HepG2 (cell line): ENCODE measurements around the gene PPFIA3. TPM values are rescaled to one million over a fixed set of nuclear protein-coding genes. Genes with fewer than 3 reads are reported as not detected.

Source experiments
- ATF7-NPFF ChIP-seq: sonication (generic); formaldehyde crosslinking; IDR thresholded peaks from 2 replicates; pipeline ENCODE4 v1.8.1; 2023; ENCODE audit warnings: mild to moderate bottlenecking, low read depth, missing genetic modification reagents, moderate library complexity
- CEBPB ChIP-seq: IDR thresholded peaks from 2 replicates; pipeline ENCODE4 v1.6.1; 2011; ENCODE audit warnings: low read depth, low read length, improper control_type of control experiment, borderline replicate concordance
- FOSL2 ChIP-seq: sonication (generic); formaldehyde crosslinking; IDR thresholded peaks from 2 replicates; pipeline ENCODE4 v1.4.0; 2020; ENCODE audit warnings: missing genetic modification reagents
- GABPB1 ChIP-seq: IDR thresholded peaks from 2 replicates; pipeline ENCODE4 v1.6.1; 2016; ENCODE audit warnings: mild to moderate bottlenecking, missing genetic modification reagents, moderate library complexity, missing compliant biosample characterization
- HOXA3 ChIP-seq: sonication (generic); formaldehyde crosslinking; IDR thresholded peaks from 2 replicates; pipeline ENCODE4 v1.5.0; 2020; ENCODE audit warnings: missing genetic modification reagents
- HOXA9 ChIP-seq: sonication (generic); formaldehyde crosslinking; IDR thresholded peaks from 2 replicates; pipeline ENCODE4 v1.8.1; 2022; ENCODE audit warnings: missing genetic modification reagents, mild to moderate bottlenecking, moderate library complexity, borderline replicate concordance
- KLF15 ChIP-seq: sonication (generic); formaldehyde crosslinking; IDR thresholded peaks from 2 replicates; pipeline ENCODE4 v1.8.1; 2023; ENCODE audit warnings: borderline replicate concordance, mild to moderate bottlenecking, inconsistent platforms, missing genetic modification reagents, mixed read lengths
- MAZ ChIP-seq, 2 experiments: sonication (generic) in 1 of 2; formaldehyde crosslinking in 1 of 2; IDR thresholded peaks; 2 replicates each; pipeline versions ENCODE4 v1.5.0 to v1.6.1; 2012 to 2020; ENCODE audit warnings: low read depth in 2 of 2, mild to moderate bottlenecking in 2 of 2, borderline replicate concordance in 1 of 2, improper control_type of control experiment in 1 of 2, low read length in 1 of 2, missing genetic modification reagents in 1 of 2, moderate library complexity in 1 of 2
- MYC ChIP-seq: sonication (generic); formaldehyde crosslinking; IDR thresholded peaks from 2 replicates; pipeline ENCODE4 v1.9.0; 2021; ENCODE audit warnings: missing genetic modification reagents, borderline replicate concordance
- PCBP1 ChIP-seq: fragments of 200-400 bp; formaldehyde crosslinking; IDR thresholded peaks from 2 replicates; pipeline ENCODE4 v1.6.1; 2017; ENCODE audit warnings: mild to moderate bottlenecking, low read depth, low read length, borderline replicate concordance
- SP4 ChIP-seq: sonication (generic); formaldehyde crosslinking; IDR thresholded peaks from 2 replicates; pipeline ENCODE4 v1.8.1; 2023; ENCODE audit warnings: mild to moderate bottlenecking, missing genetic modification reagents
- ZFP90 ChIP-seq: sonication (generic); formaldehyde crosslinking; IDR thresholded peaks from 2 replicates; pipeline ENCODE4 v1.8.0; 2022; ENCODE audit warnings: missing genetic modification reagents, mild to moderate bottlenecking, inconsistent platforms, borderline replicate concordance
- ZNF124 ChIP-seq: sonication (generic); formaldehyde crosslinking; IDR thresholded peaks from 2 replicates; pipeline ENCODE4 v1.4.0; 2020; ENCODE audit warnings: missing genetic modification reagents
- ZNF274 ChIP-seq: sonication (generic); formaldehyde crosslinking; IDR thresholded peaks from 2 replicates; pipeline ENCODE4 v1.5.1; 2020; ENCODE audit warnings: mild to moderate bottlenecking, missing genetic modification reagents
- ZNF33B ChIP-seq: sonication (generic); formaldehyde crosslinking; IDR thresholded peaks from 2 replicates; pipeline ENCODE4 v1.5.1; 2020; ENCODE audit warnings: mild to moderate bottlenecking, missing genetic modification reagents
- ZNF768 ChIP-seq: sonication (generic); formaldehyde crosslinking; IDR thresholded peaks from 2 replicates; pipeline ENCODE4 v1.4.0; 2020; ENCODE audit warnings: missing genetic modification reagents
- ZNF816 ChIP-seq: sonication (generic); formaldehyde crosslinking; IDR thresholded peaks from 2 replicates; pipeline ENCODE4 v1.8.0; 2022; ENCODE audit warnings: missing genetic modification reagents, mild to moderate bottlenecking, borderline replicate concordance
- polyA plus RNA-seq, 8 experiments: library from polyadenylated mRNA; depleted of rRNA in 3 of 8; stranded (reverse) in 7 of 8; unstranded in 1 of 8; fragments of >200 nt; fragmentation: Illumina TruSeq in 4 of 8; extraction: Trizol in 4 of 8; gene quantifications; 2 replicates each; pipeline versions ENCODE4 v1.2.1 to v1.2.3, GENCODE V29; 2011 to 2016; ENCODE audit warnings: low read depth in 4 of 8, missing spikeins in 1 of 8, mixed read lengths in 1 of 8; ENCODE audit not compliant: insufficient read depth in 1 of 8
- total RNA-seq, 5 experiments: library from RNA; depleted of rRNA; stranded (reverse); fragments of >200 nt; fragmentation: Illumina TruSeq; extraction: Trizol; gene quantifications; 2 replicates each; pipeline ENCODE4 v1.2.3, GENCODE V29; 2016; ENCODE audit warnings: low read depth in 1 of 5
- TF ChIP-seq, protein P1 (sequence below): sonication (generic); formaldehyde crosslinking; IDR thresholded peaks from 2 replicates; pipeline ENCODE4 v1.4.0; 2020; ENCODE audit warnings: mild to moderate bottlenecking, missing genetic modification reagents
- TF ChIP-seq, protein P2 (sequence below): IDR thresholded peaks from 2 replicates; pipeline ENCODE4 v1.6.1; 2016

Gene PPFIA3
- total and polyA plus RNA-seq, 2 of the 13 experiments (the other 11 are each of a cell fraction or from before 2014, with no cell fraction given) = 6.7 to 8.6 TPM

DNA sequence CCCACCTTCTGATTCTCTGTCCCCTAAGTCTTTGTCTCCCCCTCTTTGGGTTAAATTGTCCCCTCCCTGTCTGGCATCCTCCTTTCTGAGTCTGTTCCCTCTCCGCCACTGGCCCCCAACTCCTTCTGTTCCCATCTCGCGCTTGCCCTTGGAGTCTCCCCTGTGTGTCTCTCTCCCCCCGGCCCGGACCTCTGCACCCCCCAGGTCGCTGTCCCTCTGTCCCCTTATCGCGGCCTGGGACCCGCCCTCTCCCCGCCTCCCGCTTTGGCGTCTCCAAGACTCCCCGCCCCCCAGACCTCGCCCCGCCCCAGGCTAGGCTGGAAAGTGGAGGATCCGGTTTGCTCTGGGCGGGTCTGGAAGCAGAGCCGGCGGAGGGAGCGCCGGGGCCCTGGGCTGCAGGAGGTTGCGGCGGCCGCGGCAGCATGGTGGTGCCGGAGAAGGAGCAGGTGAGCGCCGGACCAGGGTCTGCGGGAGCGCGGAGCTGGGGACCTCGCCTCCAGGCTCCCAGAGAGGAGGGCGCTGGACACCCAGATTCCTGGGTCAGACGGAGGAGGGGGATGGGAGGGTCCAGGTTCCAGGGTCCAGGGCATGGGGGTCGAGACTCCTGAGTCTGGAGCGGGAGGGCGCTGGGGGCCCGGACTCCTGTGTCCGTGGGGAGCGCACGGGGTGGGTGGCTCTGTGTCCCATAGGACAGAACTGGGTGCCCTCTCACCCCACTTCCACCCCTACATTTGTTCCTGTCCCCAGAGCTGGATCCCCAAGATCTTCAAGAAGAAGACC is 38.3 kb downstream of the PPFIA3 start, which contains the start of gene TRPM4 (continued):
- TF ChIP-seq, protein P1, sequence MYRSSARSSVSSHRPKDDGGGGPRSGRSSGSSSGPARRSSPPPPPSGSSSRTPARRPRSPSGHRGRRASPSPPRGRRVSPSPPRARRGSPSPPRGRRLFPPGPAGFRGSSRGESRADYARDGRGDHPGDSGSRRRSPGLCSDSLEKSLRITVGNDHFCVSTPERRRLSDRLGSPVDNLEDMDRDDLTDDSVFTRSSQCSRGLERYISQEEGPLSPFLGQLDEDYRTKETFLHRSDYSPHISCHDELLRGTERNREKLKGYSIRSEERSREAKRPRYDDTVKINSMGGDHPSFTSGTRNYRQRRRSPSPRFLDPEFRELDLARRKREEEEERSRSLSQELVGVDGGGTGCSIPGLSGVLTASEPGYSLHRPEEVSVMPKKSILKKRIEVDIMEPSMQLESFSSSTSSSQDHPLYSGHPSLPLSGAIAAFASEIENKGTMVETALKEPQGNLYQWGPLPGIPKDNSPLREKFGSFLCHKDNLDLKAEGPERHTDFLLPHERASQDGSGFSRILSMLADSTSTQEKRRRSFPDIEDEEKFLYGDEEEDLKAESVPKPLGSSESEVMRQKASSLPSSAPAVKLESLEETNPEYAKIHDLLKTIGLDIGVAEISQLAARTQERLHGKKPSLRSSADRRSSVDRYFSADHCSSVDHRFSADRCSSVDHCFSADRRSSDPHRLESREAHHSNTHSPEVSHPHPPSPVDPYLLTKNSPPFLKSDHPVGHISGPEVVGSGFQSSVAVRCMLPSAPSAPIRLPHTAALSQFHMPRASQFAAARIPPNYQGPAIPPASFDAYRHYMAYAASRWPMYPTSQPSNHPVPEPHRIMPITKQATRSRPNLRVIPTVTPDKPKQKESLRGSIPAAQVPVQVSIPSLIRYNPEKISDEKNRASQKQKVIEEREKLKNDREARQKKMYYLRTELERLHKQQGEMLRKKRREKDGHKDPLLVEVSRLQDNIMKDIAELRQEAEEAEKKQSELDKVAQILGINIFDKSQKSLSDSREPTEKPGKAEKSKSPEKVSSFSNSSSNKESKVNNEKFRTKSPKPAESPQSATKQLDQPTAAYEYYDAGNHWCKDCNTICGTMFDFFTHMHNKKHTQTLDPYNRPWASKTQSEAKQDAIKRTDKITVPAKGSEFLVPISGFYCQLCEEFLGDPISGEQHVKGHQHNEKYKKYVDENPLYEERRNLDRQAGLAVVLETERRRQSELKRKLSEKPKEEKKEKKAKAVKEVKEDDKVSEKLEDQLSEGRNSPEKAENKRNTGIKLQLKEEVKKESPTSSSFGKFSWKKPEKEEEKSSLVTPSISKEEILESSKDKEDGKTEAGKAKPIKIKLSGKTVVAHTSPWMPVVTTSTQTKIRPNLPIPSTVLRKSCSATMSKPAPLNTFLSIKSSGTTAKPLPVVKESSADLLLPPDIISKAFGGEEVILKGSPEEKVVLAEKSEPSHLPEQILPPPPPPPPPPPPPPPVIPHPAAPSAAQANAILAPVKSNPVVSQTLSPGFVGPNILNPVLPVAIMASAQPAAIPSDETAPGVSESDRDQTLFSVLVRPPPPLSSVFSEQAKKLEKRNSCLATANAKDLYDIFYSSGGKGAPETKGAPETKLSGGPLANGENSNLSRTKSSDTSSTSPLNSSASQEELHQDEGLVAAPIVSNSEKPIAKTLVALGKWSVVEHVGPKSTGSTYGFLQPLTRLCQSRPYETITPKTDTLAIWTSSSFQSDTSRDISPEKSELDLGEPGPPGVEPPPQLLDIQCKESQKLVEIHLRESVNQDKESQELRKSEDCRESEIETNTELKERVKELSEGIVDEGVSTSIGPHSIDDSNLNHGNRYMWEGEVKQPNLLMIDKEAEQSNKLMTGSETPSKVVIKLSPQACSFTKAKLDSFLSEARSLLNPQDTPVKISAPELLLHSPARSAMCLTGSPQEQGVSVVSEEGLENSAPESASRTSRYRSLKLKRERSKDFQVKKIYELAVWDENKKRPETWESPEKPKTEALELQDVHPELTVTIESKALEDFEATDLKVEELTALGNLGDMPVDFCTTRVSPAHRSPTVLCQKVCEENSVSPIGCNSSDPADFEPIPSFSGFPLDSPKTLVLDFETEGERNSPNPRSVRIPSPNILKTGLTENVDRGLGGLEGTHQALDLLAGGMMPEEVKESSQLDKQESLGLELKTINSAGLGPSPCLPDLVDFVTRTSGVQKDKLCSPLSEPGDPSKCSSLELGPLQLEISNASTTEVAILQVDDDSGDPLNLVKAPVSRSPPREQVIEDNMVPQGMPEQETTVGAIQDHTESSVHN (CRISPR knock-in tag) = no peak
- TF ChIP-seq MYC (peak; percentile 52; the same call in 1 of the 2 replicates), HOXA3 (peak; percentile 53; the same call in 1 of the 2 replicates), ZNF33B (0 out of 2 replicates have a peak, but pooled peaks have one; percentile 65), ATF7-NPFF (CRISPR knock-in tag) (peak; percentile 57; the same call in 1 of the 2 replicates), ZNF274 (CRISPR knock-in tag) (peak; percentile 82; the same call in 1 of the 2 replicates), ZFP90 (CRISPR knock-in tag) (peak; percentile 59; the same call in 1 of the 2 replicates), ZNF768 (CRISPR knock-in tag) (peak; percentile 38; the same call in 1 of the 2 replicates), SP4 (CRISPR knock-in tag) (peak; percentile 30; the same call in 1 of the 2 replicates), GABPB1 (CRISPR knock-in tag) (peak; percentile 71; the same call in 1 of the 2 replicates), KLF15 (CRISPR knock-in tag) (no peak), PCBP1 (0 out of 2 replicates have a peak, but pooled peaks have one; percentile 31), MAZ (IDR thresholded peaks at IDR 0.05; ENCODE audit: borderline replicate concordance, low read depth, low read length) (no peak), MAZ (CRISPR knock-in tag; IDR thresholded peaks at IDR 0.05; ENCODE audit: low read depth) (peak; percentile 70; the same call in 1 of the 2 replicates), ZNF124 (CRISPR knock-in tag) (0 out of 2 replicates have a peak, but pooled peaks have one; percentile 25), HOXA9 (CRISPR knock-in tag) (no peak), CEBPB (no peak), ZNF816 (CRISPR knock-in tag) (0 out of 2 replicates have a peak, but pooled peaks have one; percentile 47), FOSL2 (no peak)
- TF ChIP-seq, protein P2, sequence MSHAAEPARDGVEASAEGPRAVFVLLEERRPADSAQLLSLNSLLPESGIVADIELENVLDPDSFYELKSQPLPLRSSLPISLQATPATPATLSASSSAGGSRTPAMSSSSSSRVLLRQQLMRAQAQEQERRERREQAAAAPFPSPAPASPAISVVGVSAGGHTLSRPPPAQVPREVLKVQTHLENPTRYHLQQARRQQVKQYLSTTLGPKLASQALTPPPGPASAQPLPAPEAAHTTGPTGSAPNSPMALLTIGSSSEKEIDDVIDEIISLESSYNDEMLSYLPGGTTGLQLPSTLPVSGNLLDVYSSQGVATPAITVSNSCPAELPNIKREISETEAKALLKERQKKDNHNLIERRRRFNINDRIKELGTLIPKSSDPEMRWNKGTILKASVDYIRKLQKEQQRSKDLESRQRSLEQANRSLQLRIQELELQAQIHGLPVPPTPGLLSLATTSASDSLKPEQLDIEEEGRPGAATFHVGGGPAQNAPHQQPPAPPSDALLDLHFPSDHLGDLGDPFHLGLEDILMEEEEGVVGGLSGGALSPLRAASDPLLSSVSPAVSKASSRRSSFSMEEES = peak; percentile 54; the same call in 1 of the 2 replicates
